ENCODE data around the gene GBP2.
A peak's percentile ranks its signal among the peaks of the same experiment; 100 is the strongest.

Gene GBP2

DNA sequence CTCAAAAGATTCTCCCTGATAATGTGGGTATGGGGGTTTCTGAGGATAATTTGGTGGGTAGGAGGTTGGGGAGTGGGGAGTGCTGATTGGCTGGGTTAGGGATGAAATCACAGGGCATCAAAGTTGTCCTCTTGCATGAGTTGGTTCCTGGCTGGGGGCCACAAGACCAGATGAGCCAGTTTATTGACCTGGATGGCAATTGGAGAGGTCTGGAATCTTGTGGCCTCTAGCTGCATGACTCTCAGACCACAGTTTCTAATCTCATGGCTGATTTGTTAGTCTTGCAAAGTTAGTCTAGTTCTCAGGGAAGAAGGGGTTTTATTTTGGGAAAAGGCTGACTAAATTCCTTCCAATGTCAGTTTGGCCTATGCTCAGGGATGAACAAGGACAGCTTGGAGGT lies 57.6 kb downstream of the GBP2 start:
- FAIRE-seq, result no peak
- DNase-seq (ENCODE audit: insufficient read length, low spot score), result no peak

DNA sequence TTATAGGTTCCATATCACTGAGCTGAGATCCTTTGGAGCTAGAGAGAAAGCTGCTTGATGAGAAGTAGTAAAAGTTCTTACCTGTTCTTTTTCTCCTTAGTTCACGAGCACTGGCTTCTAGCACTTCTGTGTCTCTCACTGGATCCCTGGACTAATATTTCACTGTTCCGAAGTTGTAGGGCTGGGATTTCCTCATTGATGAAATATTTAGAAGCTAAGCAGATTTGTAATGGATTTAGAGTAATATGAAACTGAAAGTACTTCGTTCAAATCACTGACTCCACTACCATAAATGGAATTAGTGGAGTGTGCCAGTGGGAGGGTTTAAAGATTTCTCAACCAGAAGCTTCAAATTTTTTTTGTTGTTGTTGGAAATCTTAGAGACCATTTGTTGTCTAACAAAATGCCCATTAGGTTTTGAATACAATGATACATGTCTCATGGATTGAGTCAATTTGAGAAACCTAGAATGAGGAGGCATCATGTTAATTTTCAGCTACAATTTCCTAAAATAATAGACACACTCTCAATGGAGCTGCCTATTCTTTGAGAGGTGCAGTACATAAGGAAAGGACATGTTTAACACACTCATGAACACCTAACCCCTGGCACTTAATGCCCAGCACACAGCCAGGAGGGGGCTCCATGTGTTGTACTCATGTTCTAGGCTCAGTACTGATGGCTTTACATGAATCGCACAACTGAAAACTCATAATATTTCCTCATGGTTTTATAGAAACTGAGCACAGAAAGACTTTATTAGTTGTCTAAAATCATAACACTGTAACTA lies 60.6 kb downstream of the GBP2 start, which contains the start of gene GBP1:
GBP1 (minus strand) TSS at position 130 of the 790 bp plus-strand sequence. CDS start 1,974 bp downstream, outside the sequence.
- FAIRE-seq (no peak), DNase-seq (ENCODE audit: insufficient read length, low spot score) (peak; percentile 10)

DNA sequence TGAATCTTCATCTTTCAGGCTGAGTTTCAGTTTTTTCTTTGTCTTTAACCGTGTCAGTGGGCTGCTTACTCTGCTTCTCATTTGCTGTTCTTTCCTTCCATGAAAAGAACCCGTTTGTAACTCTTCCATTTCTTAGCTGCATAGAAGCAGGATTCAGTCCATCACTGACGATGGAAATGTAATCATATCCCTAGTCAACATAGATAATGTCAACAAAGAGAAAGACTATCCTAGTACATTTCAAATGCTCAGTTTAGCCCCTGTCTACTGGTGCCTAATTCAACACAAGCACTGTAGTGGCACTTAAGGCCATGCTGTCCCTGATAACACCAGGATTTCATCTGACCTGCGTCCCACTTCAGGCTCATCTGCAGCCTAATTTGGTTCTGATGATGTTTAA lies 61.3 kb downstream of the GBP2 start:
- FAIRE-seq (peak; percentile 90), DNase-seq (ENCODE audit: insufficient read length, low spot score) (no peak)

DNA sequence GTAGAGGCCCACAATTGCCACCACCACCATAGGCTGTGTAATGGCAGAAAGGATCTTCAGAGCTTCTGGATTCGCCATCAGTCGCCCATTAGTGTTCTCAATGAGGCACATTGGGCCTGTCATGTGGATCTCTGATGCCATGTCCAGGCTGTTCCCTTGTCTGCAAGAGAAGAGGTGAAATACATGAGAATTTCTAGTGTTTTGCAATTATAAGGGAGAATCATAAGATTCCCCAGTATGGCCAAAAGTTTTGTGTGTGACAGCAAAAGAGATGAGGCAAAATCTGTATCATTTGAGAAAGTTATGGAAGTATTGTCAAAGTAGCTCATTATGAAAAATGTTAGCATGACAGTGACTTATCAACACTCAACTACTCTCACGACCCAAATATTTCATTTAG lies 62.8 kb downstream of the GBP2 start:
- FAIRE-seq, result no peak

DNA sequence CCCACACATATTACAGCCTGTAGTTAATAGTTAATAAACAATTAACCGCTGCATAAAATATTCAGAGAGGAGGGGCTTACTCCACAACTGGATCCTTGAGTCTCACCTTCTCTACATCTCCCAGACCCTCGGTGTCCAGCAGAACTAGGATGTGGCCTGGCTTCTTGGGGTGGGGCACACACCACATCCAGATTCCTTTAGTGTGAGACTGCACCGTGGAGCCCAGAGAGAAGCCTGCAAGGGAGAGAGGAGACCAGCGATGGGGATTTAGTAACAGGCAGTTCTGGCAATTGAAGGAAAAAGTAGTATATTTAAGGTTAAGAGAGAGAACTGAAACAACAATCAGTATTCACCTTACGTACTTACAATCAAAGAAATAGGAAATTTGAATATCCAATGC lies 65.8 kb downstream of the GBP2 start:
- DNase-seq (ENCODE audit: insufficient read length, low spot score) (no peak), FAIRE-seq (no peak)

More for the DNA sequence above, 62.8 kb downstream of the GBP2 start:
- no peak for DNase-seq (ENCODE audit: insufficient read length, low spot score)

Measured in HTR-8/SVneo (cell line).